A673 (cell line): ENCODE results near the gene NTRK1. TPM values are rescaled to one million over a fixed set of nuclear protein-coding genes. Genes with fewer than 3 reads are reported as not detected.
A peak's percentile ranks its signal among the peaks of the same experiment; 100 is the strongest.

Experiments
- BruUV-seq: library from RNA; stranded (reverse); fragments of 400-500 nt; replicated peaks from 2 replicates; lab custom pipeline; 2021; lab: Mats Ljungman, UMichigan
- CTCF ChIA-PET: fragments of 300-600 bp; sonication (Branson Sonifier 250); formaldehyde crosslinking; loops from one replicate; lab custom pipeline; 2022; ENCODE audit warnings: antibody characterized with exemption; lab: Charles Lee
- POLR2A ChIA-PET: fragments of 300-600 bp; sonication (Branson Sonifier 250); formaldehyde crosslinking; loops from one replicate; lab custom pipeline; 2022; ENCODE audit warnings: antibody characterized with exemption; ENCODE audit not compliant: low non-redundant PET; lab: Charles Lee
- DNase-seq: peaks from one replicate; pipeline ENCODE4 v3.0.0-alpha.2; 2015; ENCODE audit warnings: low spot score
- H3K27ac ChIP-seq: fragments of 200-600 bp; sonication (generic); 2 replicates; pipeline ENCODE4 v1.5.1; 2016; ENCODE audit warnings: mixed run types, low read depth, mild to moderate bottlenecking, mixed read lengths, antibody characterized with exemption, low read length; ENCODE audit not compliant: poor library complexity, severe bottlenecking
- H3K27me3 ChIP-seq: fragments of 200-600 bp; sonication (generic); replicated peaks from 2 replicates; pipeline ENCODE4 v1.6.1; 2017; ENCODE audit warnings: mixed run types, low read depth, mild to moderate bottlenecking, mixed read lengths, antibody characterized with exemption, low read length; ENCODE audit not compliant: insufficient read depth, poor library complexity
- H3K36me3 ChIP-seq: fragments of 200-600 bp; sonication (generic); 2 replicates; pipeline ENCODE4 v1.6.1; 2016; ENCODE audit warnings: mixed run types, mild to moderate bottlenecking, mixed read lengths, antibody characterized with exemption, low read length; ENCODE audit not compliant: insufficient read depth, poor library complexity, severe bottlenecking
- H3K4me1 ChIP-seq: fragments of 200-600 bp; sonication (generic); 2 replicates; pipeline ENCODE4 v1.6.1; 2017; ENCODE audit warnings: mixed run types, mild to moderate bottlenecking, mixed read lengths, antibody characterized with exemption, low read length; ENCODE audit not compliant: insufficient read depth, poor library complexity, severe bottlenecking
- H3K4me3 ChIP-seq: fragments of 200-600 bp; sonication (generic); 2 replicates; pipeline ENCODE4 v1.5.1; 2016; ENCODE audit warnings: low read depth, mixed run types, mild to moderate bottlenecking, mixed read lengths, low read length; ENCODE audit not compliant: poor library complexity, severe bottlenecking
- H3K9me3 ChIP-seq: fragments of 200-600 bp; sonication (generic); 2 replicates; pipeline ENCODE4 v1.6.1; 2016; ENCODE audit warnings: mixed run types, low read depth, mild to moderate bottlenecking, mixed read lengths, antibody characterized with exemption, low read length; ENCODE audit not compliant: poor library complexity, severe bottlenecking
- CTCF ChIP-seq: fragments of 300-800, 200-600 bp; sonication (generic); conservative IDR thresholded peaks from 2 replicates; pipeline ENCODE4 v1.5.1; 2017; ENCODE audit warnings: low read depth, mild to moderate bottlenecking, antibody characterized with exemption, low read length, moderate library complexity, mixed read lengths
- EZH2 ChIP-seq: fragments of 200-600 bp; sonication (generic); IDR thresholded peaks from 2 replicates; pipeline ENCODE4 v1.6.1; 2017; ENCODE audit warnings: borderline replicate concordance, low read depth, mild to moderate bottlenecking, mixed read lengths, antibody characterized with exemption, low read length; ENCODE audit not compliant: poor library complexity, severe bottlenecking
- intact Hi-C: fragments of 100-400 bp; cut with micrococcal nuclease; formaldehyde crosslinking; loops from one replicate; pipeline ENCODE4 v1.10.0; 2022; ENCODE audit not compliant: unreplicated experiment
- total RNA-seq: library from RNA; stranded (reverse); gene quantifications from 2 replicates; pipeline ENCODE4 v1.2.3, GENCODE V29; 2021

Gene NTRK1
- total RNA-seq, 1 experiment from 2014 or later = 5.1 TPM

GRCh38 chr1:156928043-156928602 lies 67.5 kb downstream of the NTRK1 start:
- intact Hi-C loops = loop anchor here (10.0 kb wide), 1 partner anchor 243 kb away; no protein-coding TSS in a partner anchor
- no peaks in the 10 kb centered on the region for H3K4me1 ChIP-seq
- no TSS peak for BruUV-seq
- no peak for DNase-seq
- no peaks in the 10 kb centered on the region for H3K9me3 ChIP-seq
- peaks cover 28% of the 10 kb centered on the region for H3K27me3 ChIP-seq
- TF ChIP-seq EZH2 (no peak), CTCF (peak; percentile 7; the same call in 1 of the 2 replicates)
- no peak overlapping the region for H3K27ac ChIP-seq
- ChIA-PET POLR2A (interaction anchor here (0.7 kb wide), 1 partner anchor 14 kb away, joined by 17 read pairs; no protein-coding TSS in a partner anchor), CTCF (interaction anchor here (0.6 to 1.5 kb wide), 10 partner anchors 11 to 239 kb away, joined by 3 to 12 read pairs (median 4); no protein-coding TSS in a partner anchor)
- H3K4me3 ChIP-seq = peak overlapping the region; percentile 31
- H3K36me3 ChIP-seq = no peaks in the 10 kb centered on the region

- no TSS peak for BruUV-seq
- intact Hi-C loops = loop anchor here (10.0 kb wide), 1 partner anchor 245 kb away; no protein-coding TSS in a partner anchor
- Histone ChIP-seq H3K36me3 (no peaks in the 10 kb centered on the region), H3K27ac (no peak overlapping the region), H3K9me3 (no peaks in the 10 kb centered on the region), H3K27me3 (peaks cover 12% of the 10 kb centered on the region), H3K4me1 (no peaks in the 10 kb centered on the region), H3K4me3 (no peak overlapping the region)
- ChIA-PET CTCF (interaction anchor here (0.6 kb wide), 1 partner anchor 30 kb away, joined by 4 read pairs; no protein-coding TSS in a partner anchor), POLR2A (no interaction called here)
- TF ChIP-seq EZH2 (no peak), CTCF (no peak)
- DNase-seq = no peak
These were observed 69.1 kb downstream of the NTRK1 start for GRCh38 chr1:156929596-156930238.

- no peaks in the 10 kb centered on the region for H3K36me3 ChIP-seq
- BruUV-seq = no TSS peak
- H3K9me3 ChIP-seq = no peaks in the 10 kb centered on the region
- TF ChIP-seq CTCF = no peak
- TF ChIP-seq EZH2 = no peak
- no peak for DNase-seq
- H3K4me3 ChIP-seq = no peak overlapping the region
- POLR2A ChIA-PET = no interaction called here
- intact Hi-C loops = no loop called here
- CTCF ChIA-PET = no interaction called here
- no peak overlapping the region for H3K27ac ChIP-seq
- H3K27me3 ChIP-seq = peaks cover 8% of the 10 kb centered on the region
- H3K4me1 ChIP-seq = no peaks in the 10 kb centered on the region
These were observed 69.8 kb downstream of the NTRK1 start for GRCh38 chr1:156930483-156930882.

Other genes with a start within 250 kb of the NTRK1 start
- gene HAPLN2, start 241.4 kb upstream of the NTRK1 start, total RNA-seq = not detected in 2 replicates
- gene BCAN, start 218.7 kb upstream of the NTRK1 start, total RNA-seq = not detected in 2 replicates
- 8.7 and 12.3 TPM in 2 replicates for gene NES, start 183.5 kb upstream of the NTRK1 start, total RNA-seq
- 1.1 and 4.0 TPM in 2 replicates for gene CRABP2, start 155.3 kb upstream of the NTRK1 start, total RNA-seq
- gene METTL25B, start 132.4 kb upstream of the NTRK1 start, total RNA-seq = 20.2 TPM in 2 replicates
- 45.7 and 46.5 TPM in 2 replicates for gene ISG20L2, start 132.1 kb upstream of the NTRK1 start, total RNA-seq
- 85.7 and 92.9 TPM in 2 replicates for gene MRPL24, start 119.8 kb upstream of the NTRK1 start, total RNA-seq
- gene HDGF, start 109.2 kb upstream of the NTRK1 start, total RNA-seq = 477 and 536 TPM in 2 replicates
- 121 and 125 TPM in 2 replicates for gene PRCC, start 93.3 kb upstream of the NTRK1 start, total RNA-seq
- 3.5 and 6.0 TPM in 2 replicates for gene SH2D2A, start 44.0 kb upstream of the NTRK1 start, total RNA-seq
- gene INSRR, start 1.7 kb upstream of the NTRK1 start, total RNA-seq = 0.11 and 0.15 TPM in 2 replicates
- 0.35 and 0.52 TPM in 2 replicates for gene PEAR1, start 32.9 kb downstream of the NTRK1 start, total RNA-seq
- gene LRRC71, start 59.8 kb downstream of the NTRK1 start, total RNA-seq = not detected in 2 replicates
- 25.3 and 32.3 TPM in 2 replicates for gene ARHGEF11, start 184.9 kb downstream of the NTRK1 start, total RNA-seq
- not detected in 2 replicates for gene ETV3L, start 238.9 kb downstream of the NTRK1 start, total RNA-seq